ENCODE results near the gene CORO6.

CORO6 gene

GRCh38 chr17:29630630-29631193 is 8.0 kb upstream of the CORO6 start:
- no peak for DNase-seq (ENCODE audit: low spot score)

- DNase-seq (ENCODE audit: low spot score): no peak
Measured at GRCh38 chr17:29629839-29630238, 7.1 kb upstream of the CORO6 start.

- no peak for DNase-seq (ENCODE audit: low spot score)
Measured at GRCh38 chr17:29628644-29629043, 5.9 kb upstream of the CORO6 start.

DNA sequence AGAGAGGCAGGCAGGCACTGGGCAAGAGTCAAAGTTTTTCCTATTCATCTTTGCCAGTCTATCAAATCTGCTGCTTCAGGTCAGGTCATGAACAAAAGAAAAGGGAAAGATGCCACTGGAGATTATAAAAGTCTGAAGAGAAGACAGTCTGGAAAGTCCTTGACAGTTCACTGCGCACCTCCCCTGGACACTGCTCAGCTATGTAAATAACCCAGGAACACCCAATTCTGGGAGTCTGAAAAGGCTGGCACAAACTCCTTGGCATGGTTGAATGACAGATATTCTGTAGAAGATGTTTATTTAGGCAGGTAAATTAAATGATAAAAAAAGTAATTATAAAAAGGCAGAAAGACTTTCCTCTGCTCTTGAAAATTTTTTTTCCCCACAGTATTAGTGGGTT is 5.2 kb upstream of the CORO6 start:
- DNase-seq (ENCODE audit: low spot score): no peak

DNA sequence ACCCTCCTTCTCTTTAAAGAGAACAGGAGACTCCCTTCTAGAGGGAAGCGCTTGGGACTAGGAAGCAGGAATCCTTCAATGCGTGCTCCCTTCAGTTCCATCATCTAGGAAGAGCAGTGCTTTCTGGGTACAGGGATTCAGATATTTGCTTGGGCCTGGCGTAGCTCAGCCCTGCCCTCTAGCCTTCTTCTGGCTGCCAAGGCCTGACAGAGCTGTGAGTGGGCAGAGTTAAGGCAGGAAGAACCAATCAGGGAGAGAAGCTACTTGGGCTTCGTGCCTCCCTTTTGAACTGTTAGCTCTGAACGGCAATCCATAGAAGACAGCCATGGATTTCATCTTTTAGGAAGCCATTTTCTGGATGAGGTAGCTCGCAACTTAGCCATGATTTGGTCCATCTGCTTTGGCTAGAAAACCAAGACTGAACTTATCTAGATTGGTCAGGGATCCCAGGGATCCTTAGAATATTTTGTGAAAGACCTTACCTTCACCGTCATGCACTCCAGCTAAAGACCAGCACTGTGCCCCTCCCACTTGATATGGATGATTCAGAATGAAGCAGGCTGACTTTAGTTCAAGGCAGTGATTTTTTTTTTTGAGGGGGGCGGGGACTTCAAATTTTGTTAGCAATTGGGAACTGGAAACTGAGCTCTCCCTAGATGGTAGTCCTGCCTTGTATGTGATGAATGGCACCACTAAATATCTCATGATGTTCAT is 2.5 kb upstream of the CORO6 start:
- DNase-seq (ENCODE audit: low spot score): peak; percentile 79

DNA sequence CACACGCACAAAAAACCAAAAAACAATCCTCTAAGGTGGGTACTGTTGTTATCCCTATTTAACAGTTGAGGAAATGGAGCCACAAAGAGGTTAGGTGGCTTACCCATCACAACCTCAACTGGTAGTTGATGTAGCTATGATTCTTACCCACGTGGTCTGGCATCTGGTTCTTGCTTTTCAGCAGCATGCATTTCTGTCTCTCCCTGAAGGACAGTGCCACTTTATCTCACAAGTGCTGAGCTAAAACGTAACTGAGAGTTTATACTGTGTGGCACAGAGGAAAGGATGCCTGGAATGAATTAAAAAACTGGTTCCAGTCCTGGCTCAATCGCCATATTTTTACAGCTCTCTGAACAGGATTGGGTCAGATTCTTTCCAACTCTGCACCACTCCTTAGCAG is 1.9 kb upstream of the CORO6 start:
- no peak for DNase-seq (ENCODE audit: low spot score)

GRCh38 chr17:29623283-29623647 is 553 bp upstream of the CORO6 start:
- DNase-seq (ENCODE audit: low spot score): no peak

DNA sequence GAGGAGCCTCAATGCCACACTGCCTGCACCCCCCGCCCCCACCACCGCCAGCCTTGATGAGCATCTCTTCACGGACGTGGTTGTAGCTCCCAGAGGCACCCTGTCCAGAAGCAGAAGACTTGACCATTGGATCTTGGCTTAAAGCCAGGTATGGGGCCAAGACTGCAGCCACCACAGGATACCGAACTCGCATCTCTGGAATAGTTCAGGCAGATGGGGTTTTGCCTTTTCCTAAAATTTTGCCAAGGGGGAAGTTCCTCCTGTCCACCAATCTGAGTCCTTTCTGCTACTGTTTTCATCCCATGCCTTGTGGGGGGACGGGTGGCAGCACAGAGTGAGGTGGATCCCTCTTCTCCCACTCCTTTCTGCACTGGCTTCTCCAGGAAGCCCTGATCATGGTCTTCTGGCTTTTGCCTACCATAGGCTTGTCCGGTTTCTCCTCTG is 939 bp downstream of the CORO6 start:
- peak; percentile 25 for DNase-seq (ENCODE audit: low spot score)

DNA sequence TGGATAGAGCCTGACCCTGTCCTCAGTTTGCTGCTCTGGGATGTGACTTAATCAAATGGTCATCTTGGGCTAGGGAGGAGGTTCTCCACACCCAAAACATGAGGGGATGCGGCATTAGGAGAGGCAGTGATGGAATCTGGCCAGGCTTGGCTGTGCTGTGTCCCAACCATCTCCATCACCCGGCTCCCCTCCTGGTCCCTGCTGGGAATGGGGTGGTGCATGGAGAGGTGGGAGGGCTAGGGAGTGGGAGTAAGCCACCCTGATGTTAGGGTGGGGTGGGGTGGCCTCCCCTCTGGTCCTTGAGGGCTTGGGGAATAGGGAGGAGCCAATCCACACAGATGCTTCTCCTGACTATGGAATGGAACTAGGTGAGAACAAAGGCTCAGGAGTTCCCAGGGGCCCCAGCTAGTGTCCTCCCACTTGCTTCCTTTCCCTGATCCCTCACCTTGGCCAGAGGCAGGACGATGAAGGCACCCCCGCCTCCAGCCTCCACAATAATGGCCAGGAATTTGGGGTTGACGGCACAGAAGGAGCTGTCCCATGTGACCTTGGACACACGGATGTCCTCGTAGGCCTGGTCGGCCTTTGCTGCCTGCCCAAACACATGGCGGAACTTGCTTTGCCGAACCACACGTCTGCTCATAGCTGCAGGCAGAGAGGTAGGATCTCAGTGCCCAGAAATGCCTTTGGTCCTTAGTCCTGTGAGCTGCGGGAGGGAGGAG is 1.8 kb downstream of the CORO6 start:
- no peak for DNase-seq (ENCODE audit: low spot score)

GRCh38 chr17:29620271-29620670 is 2.4 kb downstream of the CORO6 start:
- peak; percentile 26 for DNase-seq (ENCODE audit: low spot score)

DNA sequence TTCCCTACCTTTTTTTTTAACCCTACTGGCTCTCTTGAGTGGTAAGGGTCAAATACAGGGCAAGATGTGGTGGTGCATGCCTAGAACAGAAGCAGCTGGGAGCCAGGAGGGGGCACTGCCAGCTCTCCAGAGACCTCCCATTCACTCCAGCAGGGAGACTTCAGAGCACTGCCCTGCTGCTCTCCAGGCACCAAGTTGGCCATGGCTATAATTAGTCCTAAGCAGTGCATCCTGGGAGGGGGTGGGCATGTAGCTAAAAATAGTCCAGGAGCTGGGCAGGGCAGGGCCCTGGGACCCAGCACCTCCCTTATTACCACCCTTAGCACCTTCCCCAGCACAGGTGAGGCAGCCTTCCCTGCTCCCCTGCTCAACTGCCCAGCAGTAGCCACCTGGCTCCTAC is 3.5 kb downstream of the CORO6 start:
- peak; percentile 28 for DNase-seq (ENCODE audit: low spot score)

- no peak for DNase-seq (ENCODE audit: low spot score)
Measured at GRCh38 chr17:29618272-29619065, 4.2 kb downstream of the CORO6 start.

DNA sequence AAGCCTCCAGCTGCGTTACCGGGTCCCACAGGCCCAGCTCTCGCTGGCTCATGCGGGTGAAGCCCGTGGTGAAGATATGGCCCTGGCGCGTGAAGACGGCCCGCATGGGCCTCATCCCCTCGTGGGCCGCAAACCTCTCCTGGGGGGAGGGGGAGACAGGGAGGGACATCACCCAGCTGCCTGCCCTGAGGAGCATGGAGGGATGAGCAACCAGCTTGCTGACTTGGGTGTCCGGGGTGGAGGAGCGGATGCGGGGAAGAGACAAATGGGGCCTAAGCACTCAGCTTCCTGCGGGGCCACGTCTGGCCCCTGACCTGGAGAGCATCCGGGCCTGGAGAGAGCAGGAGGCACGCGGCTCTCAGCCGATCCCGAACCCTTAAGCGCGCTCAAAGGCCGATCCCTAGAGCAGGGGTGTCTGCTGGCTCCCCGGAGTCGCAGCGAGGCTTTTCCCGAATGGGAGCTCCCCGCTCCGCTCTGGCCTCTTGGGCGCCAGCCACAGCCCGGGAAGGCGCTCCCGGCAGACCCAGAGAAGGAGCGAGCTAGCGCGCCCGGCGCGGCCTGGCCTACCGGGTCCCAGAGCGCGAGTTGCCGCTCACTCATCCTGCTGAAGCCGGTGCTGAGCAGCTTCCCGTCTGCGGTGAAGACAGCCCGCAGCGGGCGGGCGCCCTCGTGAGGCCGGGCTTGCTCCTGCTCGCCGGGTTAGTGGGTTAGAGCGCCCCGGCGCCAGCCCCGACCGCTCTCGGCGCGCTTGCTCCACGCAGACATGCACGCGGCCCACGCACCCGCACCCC is 5.0 kb downstream of the CORO6 start:
- peak; percentile 74 for DNase-seq (ENCODE audit: low spot score)

DNA sequence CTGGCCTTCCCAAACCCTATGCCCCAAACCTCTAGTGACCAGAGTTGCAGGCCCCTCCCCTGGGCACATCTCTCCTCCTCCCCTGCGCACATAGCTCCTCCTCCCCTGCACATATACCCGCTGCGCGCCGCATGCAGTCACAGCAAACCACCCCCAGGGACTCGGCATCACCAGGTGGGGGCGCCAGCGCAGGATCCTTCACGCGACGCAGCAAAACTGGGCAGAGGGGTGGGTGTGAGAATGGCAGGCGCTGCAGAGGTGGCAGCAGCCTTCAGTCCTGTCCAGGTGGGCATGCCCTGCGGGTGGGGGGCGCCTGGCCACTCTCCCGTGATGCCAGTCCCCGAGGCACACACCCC is 5.6 kb downstream of the CORO6 start:
- DNase-seq (ENCODE audit: low spot score): peak; percentile 69

GRCh38 chr17:29616300-29617048 is 6.2 kb downstream of the CORO6 start:
- no peak for DNase-seq (ENCODE audit: low spot score)

GRCh38 chr17:29615492-29616299 is 7.0 kb downstream of the CORO6 start:
- peak; percentile 96 for DNase-seq (ENCODE audit: low spot score)

- peak; percentile 58 for DNase-seq (ENCODE audit: low spot score)
Measured at GRCh38 chr17:29615048-29615385, 7.7 kb downstream of the CORO6 start.

DNA sequence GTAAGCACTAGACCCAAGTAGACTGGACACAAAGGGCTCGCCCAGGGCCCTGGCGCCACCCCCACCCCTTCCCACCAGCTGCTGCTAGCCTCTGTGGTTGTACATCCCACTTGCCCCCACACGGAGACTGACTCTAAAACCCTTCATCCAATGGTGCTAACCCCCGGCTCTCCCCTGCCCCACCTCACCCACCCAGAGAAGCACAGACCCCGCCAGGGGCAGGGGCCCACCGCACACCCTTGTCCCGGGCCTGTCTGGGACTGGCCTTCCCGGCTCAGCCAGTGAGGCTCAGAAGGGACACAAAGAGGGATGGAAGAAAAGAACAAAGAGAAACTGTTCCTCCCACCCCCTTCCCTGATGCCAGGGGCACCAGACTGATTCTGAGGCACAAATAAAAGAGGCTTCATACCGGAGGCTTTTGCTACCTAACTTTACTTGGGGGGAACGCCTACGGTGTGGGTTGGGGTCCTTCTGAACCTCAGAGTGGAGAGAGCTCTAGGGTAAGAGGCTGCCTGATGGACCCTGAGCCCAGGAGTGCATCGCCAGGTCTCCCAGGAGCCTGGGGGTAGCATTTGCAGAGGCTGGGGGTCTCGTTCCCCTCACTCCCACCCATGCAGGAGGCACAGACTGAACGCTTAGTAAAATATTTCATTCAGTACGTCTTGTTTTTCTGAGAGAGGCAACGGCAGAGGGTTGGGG is 8.2 kb downstream of the CORO6 start:
- DNase-seq (ENCODE audit: low spot score): no peak

- no peak for DNase-seq (ENCODE audit: low spot score)
Measured at GRCh38 chr17:29613856-29614255, 8.9 kb downstream of the CORO6 start.

GRCh38 chr17:29613352-29613837 is 9.3 kb downstream of the CORO6 start:
- peak; percentile 90 for DNase-seq (ENCODE audit: low spot score)

All from AG20443 (cell line).